Muscle layer of duodenum (tissue), 2 donors: ENCODE results near the gene CRTC3.
"Not testable (repeated sequence)": the region's sequence is repeated elsewhere in the genome, so short reads cannot be mapped to it uniquely, and the experiment has no call there.

Source experiments
- H3K27ac ChIP-seq: one replicate; pipeline ENCODE4 v1.7.0; 2013; ENCODE audit warnings: mild to moderate bottlenecking, low read length
- H3K27me3 ChIP-seq: one replicate; pipeline ENCODE4 v1.7.0; 2013; ENCODE audit warnings: low read depth, mild to moderate bottlenecking, control low read depth, low read length
- H3K36me3 ChIP-seq, 2 donors: one replicate each; pipeline ENCODE4 v1.7.0; 2013; ENCODE audit warnings: low read length in 2 of 2, control low read depth in 1 of 2, mild to moderate bottlenecking in 1 of 2; ENCODE audit not compliant: insufficient read depth in 2 of 2, control insufficient read depth in 1 of 2
- H3K4me1 ChIP-seq, 2 donors: one replicate each; pipeline ENCODE4 v1.7.0; 2013; ENCODE audit warnings: low read length in 2 of 2, mild to moderate bottlenecking in 2 of 2, control low read depth in 1 of 2, moderate library complexity in 1 of 2; ENCODE audit not compliant: insufficient read depth in 2 of 2, control insufficient read depth in 1 of 2
- H3K4me3 ChIP-seq, 2 donors: one replicate each; pipeline ENCODE4 v1.7.0; 2013; ENCODE audit warnings: low read length in 2 of 2, low read depth in 1 of 2, mild to moderate bottlenecking in 1 of 2
- H3K9me3 ChIP-seq, 2 donors: one replicate each; pipeline ENCODE4 v1.7.0; 2013; ENCODE audit warnings: low read length in 2 of 2, control low read depth in 1 of 2, mild to moderate bottlenecking in 1 of 2; ENCODE audit not compliant: control insufficient read depth in 1 of 2
- donor health status: healthy.

Gene CRTC3

DNA sequence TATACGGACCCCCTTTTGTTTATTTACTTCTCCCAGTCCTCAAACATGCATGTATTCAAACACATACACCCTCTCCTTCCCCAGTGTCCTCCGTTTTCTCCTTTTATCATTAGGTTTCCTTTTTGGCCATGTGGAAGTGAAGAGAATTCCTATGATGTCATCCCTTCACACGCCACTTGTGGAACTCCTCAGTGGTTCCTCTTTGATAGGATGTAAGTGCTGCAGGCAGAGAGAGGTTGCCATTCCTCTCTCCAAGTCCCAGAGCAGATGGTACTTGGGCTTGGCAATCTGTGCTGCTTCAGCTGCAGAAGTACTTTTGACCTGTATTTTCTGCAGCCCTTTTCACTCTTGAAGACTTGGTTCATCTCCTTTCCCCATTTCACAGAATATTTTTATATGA, 32.9 kb upstream of the CRTC3 start:
- H3K9me3 ChIP-seq: no peaks in the 10 kb centered on the region
- no peak overlapping the region for H3K27ac ChIP-seq
- peaks cover 61 to 74% of the 10 kb centered on the region in 2 donors for H3K36me3 ChIP-seq
- no peaks in the 10 kb centered on the region for H3K27me3 ChIP-seq
- H3K4me1 ChIP-seq: no peaks in the 10 kb centered on the region
- no peak overlapping the region for H3K4me3 ChIP-seq

DNA sequence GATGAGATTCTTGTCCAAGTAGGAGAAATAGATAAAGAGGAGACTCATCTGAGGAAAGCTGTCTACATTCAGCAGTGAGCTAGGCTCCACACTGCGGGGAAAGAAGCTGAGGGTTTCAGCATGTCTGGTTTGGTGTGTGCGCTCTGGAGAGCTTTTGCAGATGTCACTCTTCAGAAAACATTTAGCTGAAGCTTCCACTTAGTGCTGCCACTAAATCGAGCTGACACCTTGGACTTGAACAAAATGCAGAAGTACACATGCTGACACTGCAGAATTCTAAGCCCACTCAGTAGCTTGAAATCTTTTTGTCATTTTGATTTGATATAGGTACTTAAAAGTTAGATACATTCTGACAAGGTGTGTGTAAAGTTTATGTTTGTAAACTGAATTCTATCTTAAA, 32.3 kb upstream of the CRTC3 start:
- Histone ChIP-seq H3K36me3 (peaks cover 61 to 73% of the 10 kb centered on the region in 2 donors), H3K9me3 (no peaks in the 10 kb centered on the region), H3K4me3 (no peak overlapping the region), H3K27ac (no peak overlapping the region), H3K4me1 (no peaks in the 10 kb centered on the region), H3K27me3 (no peaks in the 10 kb centered on the region)

DNA sequence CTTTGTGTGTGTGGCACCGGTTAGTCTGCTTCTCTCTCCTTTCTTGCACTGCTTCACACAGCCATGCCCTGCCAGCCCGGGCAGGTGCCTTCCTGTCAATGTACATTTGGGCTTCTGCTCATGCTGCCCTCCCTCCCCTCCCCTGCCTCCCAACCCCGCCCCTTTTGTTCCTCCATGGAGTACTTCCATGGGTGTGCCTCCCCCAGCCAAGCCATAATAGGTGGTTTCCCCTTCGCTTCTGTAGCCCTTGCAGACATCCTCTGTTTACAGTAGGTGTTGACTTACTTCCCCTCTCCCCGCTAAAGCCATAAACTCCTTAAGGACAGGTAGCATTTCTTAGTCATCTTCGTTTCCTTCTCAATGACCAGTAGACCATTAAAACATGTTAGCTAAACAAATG, 31.8 kb upstream of the CRTC3 start:
- H3K36me3 ChIP-seq: peaks cover 57 to 73% of the 10 kb centered on the region in 2 donors
- no peak overlapping the region for H3K4me3 ChIP-seq
- H3K27me3 ChIP-seq: no peaks in the 10 kb centered on the region
- H3K4me1 ChIP-seq: no peaks in the 10 kb centered on the region
- H3K9me3 ChIP-seq: no peaks in the 10 kb centered on the region
- H3K27ac ChIP-seq: no peak overlapping the region

DNA sequence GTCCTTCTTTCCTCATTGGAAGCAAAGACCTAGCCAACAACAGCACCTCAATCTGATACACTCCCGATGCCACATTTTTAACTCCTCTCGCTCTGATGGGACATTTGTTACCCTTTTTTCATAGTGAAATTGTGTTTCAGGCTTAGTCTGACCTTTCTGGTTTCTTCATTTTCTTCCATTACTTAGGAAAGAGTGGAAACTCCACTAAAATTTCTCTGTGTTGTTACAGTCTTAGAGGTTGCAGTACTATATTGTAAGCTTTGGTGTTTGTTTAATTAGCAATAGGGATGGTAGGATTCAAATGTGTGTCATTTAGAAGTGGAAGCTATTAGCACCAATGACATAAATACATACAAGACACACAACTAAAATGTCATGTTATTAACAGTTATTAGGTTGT, 29.6 kb upstream of the CRTC3 start:
- H3K27ac ChIP-seq: no peak overlapping the region
- no peaks in the 10 kb centered on the region for H3K4me1 ChIP-seq
- peaks cover 45 to 58% of the 10 kb centered on the region in 2 donors for H3K36me3 ChIP-seq
- no peaks in the 10 kb centered on the region for H3K9me3 ChIP-seq
- no peaks in the 10 kb centered on the region for H3K27me3 ChIP-seq
- no peak overlapping the region for H3K4me3 ChIP-seq

DNA sequence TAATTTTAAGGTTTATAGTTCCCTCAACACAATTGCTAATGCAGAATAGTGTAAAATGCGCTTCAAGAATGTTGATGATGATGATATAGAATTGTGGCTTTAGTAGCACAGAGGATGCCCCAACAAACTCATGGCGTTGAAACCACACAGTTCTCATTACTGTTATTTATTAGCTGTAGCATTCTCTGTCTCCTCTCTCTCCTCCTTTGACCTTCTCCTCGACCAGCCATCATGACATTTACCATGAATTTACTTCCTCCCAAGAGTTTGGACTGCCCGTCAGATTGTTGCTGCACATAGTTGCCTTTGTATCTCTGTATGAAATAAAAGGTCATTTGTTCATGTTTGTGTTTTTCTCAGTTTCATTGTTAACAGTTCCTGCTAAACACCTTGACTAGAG, 27.8 kb upstream of the CRTC3 start:
- no peak overlapping the region for H3K4me3 ChIP-seq
- H3K27me3 ChIP-seq: no peaks in the 10 kb centered on the region
- no peaks in the 10 kb centered on the region for H3K9me3 ChIP-seq
- no peaks in the 10 kb centered on the region for H3K4me1 ChIP-seq
- H3K27ac ChIP-seq: no peak overlapping the region
- H3K36me3 ChIP-seq: peaks cover 41 to 50% of the 10 kb centered on the region in 2 donors

DNA sequence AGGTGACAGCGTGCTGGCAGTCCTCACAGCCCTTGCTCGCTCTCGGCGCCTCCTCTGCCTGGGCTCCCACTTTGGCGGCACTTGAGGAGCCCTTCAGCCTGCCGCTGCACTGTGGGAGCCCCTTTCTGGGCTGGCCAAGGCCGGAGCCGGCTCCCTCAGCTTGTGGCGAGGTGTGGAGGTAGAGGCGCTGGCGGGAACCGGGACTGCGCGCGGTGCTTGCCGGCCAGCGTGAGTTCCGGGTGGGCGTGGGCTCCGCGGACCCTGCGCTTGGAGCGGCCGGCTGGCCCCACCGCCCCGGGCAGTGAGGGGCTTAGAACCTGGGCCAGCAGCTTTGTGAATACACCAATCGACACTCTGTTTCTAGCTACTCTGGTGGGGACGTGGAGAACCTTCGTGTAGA, 18.9 kb upstream of the CRTC3 start:
- H3K9me3 ChIP-seq, H3K27me3 ChIP-seq, H3K4me1 ChIP-seq, H3K27ac ChIP-seq, H3K36me3 ChIP-seq, H3K4me3 ChIP-seq: not testable (repeated sequence)

DNA sequence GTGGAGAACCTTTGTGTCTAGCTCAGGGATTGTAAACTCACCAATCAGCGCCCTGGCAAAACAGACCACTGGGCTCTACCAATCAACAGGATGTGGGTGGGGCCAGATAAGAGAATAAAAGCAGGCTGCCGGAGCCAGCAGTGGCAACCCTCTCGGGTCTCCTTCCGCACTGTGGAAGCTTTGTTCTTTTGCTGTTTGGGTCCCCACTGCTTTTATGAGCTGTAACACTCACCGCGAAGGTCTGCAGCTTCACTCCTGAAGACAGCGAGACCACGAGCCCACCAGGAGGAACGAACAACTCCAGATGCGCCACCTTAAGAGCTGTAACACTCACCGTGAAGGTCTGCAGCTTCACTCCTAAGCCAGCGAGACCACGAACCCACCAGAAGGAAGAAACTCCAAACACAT, 18.5 kb upstream of the CRTC3 start:
- H3K4me1 ChIP-seq, H3K9me3 ChIP-seq, H3K36me3 ChIP-seq, H3K27me3 ChIP-seq, H3K27ac ChIP-seq, H3K4me3 ChIP-seq: not testable (repeated sequence)

DNA sequence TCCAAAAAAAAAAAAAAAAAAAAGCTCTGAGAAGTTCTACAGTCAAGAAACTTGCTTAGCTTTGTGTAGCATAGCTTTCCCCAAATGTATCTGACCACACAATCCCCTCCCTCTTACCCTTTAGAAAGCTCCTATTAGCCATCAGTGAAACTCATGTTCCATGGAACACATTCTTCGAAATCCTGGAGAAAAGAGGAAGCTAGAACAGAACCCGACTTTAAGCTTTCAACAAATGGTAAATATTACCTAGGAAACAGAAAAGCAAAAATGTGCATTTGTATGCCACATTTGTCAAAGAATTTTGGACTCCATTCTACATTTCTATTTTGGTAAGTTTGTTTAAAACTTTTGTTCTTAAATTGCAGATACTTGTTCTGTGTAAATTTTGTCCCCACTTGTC, 17.4 kb upstream of the CRTC3 start:
- Histone ChIP-seq H3K27ac (no peak overlapping the region), H3K27me3 (no peaks in the 10 kb centered on the region), H3K9me3 (no peaks in the 10 kb centered on the region), H3K4me1 (no peaks in the 10 kb centered on the region), H3K4me3 (no peak overlapping the region), H3K36me3 (no peaks in the 10 kb centered on the region)

DNA sequence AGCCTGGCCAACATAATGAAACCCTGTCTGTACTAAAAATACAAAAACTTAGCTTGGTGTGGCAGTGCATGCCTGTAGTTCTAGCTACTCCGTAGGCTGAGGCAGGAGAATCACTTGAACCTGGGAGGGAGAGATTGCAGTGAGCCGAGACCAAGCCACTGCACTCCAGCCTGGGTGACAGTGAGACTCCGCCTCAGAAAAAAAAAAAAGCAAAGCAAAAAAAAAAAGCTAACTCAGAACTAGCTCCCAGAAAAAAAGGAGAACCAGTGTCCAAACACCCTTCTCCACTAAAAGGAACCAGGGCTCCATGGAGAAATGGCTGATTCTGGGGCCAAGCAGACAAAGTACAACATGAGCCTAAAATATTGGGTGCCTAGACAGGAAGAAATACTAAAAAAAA, 16.7 kb upstream of the CRTC3 start:
- Histone ChIP-seq H3K27ac (no peak overlapping the region), H3K4me1 (no peaks in the 10 kb centered on the region), H3K27me3 (no peaks in the 10 kb centered on the region), H3K36me3 (no peaks in the 10 kb centered on the region), H3K9me3 (no peaks in the 10 kb centered on the region), H3K4me3 (no peak overlapping the region)

DNA sequence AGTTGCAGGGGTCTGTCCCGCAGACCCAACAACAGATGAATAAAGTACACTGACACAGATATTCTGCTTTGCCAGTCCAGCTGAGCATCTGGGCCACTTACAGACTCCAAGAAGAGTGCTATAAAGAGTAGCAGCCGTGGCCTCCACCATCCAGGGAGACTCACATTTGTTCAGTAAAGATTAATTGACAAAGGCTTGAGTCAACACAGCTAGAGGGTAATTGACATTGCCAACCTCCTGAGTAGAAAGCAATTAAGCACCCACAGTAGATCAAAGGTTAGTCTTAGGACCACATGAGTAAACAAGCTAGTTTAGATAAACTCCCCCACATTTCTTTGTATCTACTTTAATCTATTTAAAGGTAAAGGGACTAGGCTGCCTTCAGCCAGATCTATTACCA, 16.3 kb upstream of the CRTC3 start:
- no peaks in the 10 kb centered on the region for H3K27me3 ChIP-seq

DNA sequence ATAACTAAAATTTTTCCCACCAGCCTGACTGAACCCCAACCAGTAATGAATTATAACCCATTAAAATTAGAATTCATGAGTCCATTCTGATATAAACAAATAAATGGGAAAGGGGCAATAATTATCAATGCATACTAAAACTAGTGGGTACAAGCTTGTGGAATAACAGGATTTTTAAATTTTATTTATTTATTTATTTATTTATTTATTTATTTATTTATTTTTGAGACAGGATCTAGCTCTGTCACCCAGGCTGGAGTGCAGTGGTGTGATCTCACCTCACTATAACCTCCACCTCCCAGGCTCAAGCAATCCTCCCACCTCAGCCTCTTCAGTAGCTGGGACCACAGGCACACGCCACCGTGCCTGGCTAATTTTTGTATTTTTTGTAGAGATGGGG, 15.8 kb upstream of the CRTC3 start:
- H3K9me3 ChIP-seq, H3K36me3 ChIP-seq, H3K4me1 ChIP-seq, H3K27ac ChIP-seq, H3K4me3 ChIP-seq, H3K27me3 ChIP-seq: not testable (repeated sequence)

More for the DNA sequence above, 16.3 kb upstream of the CRTC3 start:
- no peaks in the 10 kb centered on the region for H3K4me1 ChIP-seq
- no peak overlapping the region for H3K4me3 ChIP-seq
- H3K36me3 ChIP-seq: no peaks in the 10 kb centered on the region
- H3K27ac ChIP-seq: no peak overlapping the region
- no peaks in the 10 kb centered on the region for H3K9me3 ChIP-seq

DNA sequence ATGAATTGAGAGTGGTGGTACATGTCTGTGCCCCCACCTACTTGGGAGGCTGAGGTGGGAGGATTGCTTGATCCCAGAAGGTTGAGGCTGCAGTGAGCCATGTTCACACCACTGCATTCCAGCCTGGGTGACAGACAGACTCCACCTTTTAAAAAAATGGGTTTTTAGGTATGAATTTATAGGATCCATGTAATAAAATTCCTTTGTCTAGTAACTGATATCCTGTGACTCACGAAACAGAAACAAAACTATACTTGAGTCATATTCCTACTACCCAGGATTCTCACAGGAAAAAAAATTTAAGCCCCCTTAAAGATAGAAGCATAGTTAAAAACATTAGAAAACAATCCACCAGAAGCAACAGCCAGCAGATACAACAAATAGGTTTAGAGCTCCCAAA, 10.0 kb upstream of the CRTC3 start:
- Histone ChIP-seq H3K4me1 (no peaks in the 10 kb centered on the region), H3K36me3 (no peaks in the 10 kb centered on the region), H3K27me3 (no peaks in the 10 kb centered on the region), H3K9me3 (no peaks in the 10 kb centered on the region), H3K4me3 (no peak overlapping the region), H3K27ac (no peak overlapping the region)
